HCEC 1CT (cell line): ENCODE measurements around the gene MTTP.

Source experiments
- DNase-seq: peaks from one replicate; pipeline ENCODE4 v3.0.0-alpha.2; 2017

Gene MTTP

DNA sequence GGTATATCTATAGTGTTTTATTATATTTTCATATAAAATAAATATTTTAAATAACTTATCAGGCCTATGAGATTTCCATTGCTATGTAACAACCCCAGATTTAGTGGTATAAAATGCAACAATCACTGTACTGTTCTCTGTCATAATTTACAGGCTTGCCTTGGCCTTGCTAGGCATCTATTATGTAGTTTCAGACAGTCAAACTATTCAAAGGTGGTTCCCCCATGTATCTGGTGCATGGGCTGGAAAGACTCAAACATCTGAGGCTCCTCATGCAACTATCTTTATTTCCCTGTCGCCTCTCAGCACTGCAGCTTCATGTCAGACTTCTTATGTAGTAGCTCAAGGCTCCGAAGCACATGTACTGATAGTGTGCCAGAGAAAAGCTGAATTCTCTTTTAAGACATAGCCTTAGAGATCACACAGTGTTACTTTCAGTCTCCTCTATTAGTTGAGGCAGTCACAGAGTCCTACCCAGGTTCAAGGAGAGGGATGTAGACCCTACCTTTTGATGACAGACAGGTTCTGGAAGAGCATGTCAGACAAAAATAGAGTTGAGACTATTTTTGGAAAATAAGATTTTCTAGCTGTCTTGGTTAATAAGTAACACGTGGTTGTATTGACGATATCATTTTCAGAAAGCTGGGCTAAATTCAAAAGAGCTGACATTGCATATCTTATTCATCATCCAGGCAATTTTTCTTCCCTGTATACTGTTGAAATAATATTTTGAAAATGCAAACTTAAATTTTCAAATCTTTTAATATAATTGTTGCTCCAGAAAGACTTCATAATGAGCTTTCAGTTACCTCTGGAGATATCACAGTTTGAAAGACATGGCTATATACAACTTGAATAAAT lies 19.4 kb downstream of the MTTP start:
- DNase-seq, result no peak

DNA sequence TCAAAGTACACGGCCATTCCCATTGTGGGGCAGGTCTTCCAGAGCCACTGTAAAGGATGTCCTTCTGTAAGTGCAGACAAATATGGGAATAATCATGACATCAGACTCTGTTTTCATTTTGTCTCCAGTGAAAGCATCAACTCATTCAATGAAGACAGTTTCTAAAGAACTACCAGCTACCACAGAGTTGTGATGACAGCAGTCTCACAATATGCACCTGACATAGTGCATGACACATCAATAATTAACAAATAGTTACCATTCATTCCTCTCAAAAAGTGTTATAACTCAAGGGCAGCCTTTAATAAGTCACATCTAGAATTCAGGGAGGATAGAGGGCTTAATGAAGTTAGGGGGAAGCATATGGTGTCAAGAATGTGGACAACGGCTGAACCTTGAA lies 20.2 kb downstream of the MTTP start:
- DNase-seq, result no peak

DNA sequence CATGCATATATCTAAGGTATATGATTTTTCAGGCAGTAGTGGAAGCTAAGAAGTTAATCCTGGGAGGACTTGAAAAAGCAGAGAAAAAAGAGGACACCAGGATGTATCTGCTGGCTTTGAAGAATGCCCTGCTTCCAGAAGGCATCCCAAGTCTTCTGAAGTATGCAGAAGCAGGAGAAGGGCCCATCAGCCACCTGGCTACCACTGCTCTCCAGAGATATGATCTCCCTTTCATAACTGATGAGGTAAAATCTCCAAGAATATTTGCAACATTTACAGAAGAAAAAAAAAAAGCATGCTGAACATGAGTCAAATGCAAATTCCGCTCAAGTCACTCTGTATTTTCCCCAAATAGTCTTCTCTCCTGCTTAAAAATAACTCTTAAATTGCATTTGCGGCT lies 32.1 kb downstream of the MTTP start:
- DNase-seq, result no peak

DNA sequence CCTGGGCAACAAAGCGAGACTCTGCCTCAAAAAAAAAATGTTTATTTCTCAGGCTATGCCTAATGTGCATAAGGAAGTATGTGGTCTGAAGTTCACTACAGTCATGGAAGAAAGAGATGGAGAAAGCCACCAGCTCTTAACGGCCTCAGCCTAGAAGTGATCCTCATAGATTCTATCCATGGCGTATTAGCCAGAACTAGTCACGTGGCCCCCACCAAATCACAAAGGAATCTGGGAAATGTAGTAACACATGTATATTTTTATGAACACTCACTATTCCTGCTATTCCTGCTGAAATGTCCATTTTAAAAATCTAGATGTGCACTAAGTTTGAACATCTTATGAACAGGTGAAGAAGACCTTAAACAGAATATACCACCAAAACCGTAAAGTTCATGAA lies 33.8 kb downstream of the MTTP start:
- no peak for DNase-seq

DNA sequence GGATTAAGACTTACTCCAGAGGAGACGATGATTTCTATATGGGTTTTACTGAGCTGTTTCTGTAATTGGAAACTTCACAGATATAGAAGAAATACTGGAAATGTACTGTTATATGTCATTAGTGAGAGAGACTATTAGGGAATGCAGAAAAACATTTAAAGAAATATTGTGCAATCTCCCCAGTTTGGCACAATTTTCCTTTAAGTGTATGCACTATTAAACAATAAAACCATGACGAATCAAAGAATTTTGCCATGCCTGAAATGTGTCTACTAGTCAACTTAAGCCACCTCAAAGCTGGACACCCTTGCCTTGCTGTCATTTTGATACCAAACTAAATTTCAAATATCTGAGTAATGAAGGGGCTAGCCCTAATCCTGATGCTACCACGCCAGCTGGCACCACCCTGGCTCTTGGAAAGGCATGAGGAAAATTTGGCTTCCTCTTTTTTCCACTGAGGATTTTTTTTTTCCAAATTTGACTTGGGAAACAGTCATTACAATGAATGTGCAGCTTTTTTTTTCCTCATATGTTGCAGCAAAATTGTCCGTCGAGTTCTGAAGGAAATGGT lies 36.1 kb downstream of the MTTP start:
- DNase-seq, result no peak

DNA sequence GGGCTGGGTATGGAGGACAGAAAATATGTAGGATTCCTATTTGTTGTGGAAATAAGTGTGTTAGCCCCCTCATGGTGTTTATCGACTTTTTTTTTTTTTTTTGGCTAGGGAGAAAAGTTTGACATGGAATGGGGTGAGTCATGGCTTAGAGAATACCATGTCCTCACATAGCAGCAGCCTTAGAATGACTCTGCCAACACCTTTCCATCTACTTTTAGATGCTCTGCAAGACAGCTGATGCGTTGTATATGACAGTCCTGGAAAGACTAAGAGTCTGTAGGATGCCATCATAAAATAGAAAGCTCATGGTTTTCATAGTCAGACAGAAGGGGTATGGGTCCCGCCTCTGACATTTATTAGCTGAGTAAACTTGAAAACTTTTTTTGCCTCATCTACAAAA lies 37.7 kb downstream of the MTTP start:
- DNase-seq, result no peak

DNA sequence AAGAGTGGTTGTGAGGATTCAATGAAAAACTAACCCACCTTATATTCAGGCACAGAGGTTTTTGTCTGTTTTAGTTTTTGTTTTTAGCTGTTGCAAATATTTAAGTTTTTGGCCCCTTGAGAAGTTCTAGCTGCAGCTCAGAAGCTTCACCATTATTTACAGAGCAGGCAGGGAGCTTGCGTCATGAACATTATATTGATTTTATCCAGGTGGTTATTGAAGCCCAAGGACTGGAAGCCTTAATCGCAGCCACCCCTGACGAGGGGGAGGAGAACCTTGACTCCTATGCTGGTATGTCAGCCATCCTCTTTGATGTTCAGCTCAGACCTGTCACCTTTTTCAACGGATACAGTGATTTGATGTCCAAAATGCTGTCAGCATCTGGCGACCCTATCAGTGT lies 38.1 kb downstream of the MTTP start:
- DNase-seq, result no peak

DNA sequence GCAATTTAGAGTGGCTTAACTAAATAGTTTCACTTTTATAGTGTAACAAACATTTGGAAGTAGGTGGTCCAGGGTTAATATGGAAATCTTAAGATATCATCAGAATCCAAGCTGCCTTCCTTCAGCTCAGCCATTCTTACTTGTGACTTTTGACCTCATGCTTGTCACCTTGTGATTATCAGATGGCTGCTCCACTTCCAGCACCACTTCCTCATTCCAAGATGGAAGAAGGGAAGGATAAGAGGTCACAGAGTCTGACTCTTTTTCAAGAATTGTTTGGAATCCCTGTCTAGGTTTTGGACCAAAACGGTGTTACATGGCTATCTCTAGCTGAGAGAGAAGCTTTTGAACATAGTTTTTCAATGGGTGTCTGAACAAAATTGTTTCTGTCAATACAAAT lies 39.9 kb downstream of the MTTP start:
- no peak for DNase-seq

DNA sequence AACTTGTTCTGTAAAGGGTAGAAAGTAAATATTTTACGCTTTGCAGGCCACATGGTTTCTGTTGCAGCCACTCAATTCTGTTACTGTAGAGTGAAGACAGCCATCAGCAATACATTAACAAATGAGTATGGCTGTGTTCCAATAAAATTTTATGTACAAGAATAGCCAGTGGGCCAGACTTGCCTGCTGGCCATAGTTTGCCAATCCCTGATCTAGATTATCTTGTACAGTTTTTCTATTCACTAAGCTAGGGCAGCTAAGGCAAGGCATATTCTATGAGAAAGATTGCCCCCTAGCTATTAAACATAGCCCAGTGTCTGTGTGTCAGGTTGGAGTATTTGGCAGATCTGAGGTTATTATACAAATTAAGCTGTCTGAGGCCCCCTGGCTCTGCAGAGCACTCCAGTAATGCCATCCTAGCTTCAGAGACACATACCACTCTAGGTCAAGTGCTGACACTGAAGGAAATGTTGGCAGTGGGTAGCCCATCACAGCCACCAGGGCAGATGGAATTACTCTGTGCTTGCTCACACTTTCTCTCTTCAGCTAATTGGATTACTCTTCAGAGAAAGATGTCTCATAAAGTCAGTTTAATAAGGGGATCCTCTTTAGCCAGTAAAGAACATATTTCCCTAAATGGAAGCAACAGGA lies 40.7 kb downstream of the MTTP start:
- no peak for DNase-seq

DNA sequence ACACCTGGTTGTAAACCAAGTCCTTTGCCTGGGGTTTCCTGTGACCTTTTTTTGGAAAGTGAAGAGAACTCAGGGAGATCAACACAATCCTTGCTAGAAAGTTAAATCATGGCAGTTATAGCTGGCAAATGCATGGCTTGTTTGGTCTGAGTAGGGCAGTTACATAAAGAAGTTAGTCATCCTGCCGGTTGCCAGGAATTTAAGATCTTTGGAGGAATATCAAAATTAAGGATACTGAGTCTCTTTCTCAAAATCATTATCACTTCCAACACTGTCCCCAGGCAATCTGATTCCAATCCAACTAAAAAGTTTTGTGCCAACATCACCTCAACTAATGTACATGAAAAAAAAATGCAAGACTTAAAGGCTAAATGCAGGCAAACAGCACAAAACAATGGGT lies 42.8 kb downstream of the MTTP start:
- no peak for DNase-seq

DNA sequence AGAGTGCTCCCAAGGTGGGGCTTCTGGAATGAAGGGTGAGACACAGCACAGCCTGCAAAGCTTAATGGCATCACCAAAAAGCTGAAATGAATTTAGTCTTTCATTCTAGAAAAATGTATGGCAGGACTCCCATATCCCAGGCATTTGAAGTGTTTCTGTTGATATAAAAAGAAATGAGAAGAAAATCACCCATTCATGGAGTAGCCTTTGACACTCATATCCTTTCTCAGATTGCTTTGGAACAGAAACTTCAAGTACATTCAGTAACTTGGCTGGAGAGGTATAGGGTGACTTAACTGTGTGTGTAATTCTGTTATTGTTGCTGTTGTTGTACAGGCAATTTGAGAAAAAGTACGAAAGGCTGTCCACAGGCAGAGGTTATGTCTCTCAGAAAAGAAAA lies 47.7 kb downstream of the MTTP start:
- DNase-seq, result no peak

DNA sequence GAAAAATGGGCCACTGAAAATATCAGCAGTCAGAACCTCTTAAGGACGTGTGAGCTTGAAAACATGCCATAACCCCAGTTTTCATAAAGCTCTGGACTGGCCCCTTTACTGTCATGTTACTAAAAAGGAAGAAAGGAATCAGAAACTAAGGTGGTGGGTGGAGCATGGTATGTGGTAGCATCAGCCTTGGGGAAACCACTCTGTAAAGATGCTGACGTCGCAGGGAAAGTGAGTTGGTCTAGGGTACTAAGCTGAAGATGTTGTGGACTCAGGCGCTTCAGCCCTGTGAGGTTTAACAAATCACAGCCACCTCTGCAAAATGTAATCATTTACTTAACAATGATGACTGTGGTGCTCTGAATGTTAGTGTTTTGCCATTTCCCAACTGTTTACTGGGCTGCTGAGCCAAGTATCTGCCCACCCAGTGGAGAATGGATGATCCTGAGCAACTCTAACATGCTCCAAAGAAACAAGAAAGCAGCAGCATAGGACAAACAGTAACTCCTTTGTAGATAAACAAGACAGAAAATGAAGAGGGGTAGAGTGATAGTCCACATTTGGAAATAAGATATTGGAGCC lies 49.6 kb downstream of the MTTP start:
- no peak for DNase-seq

DNA sequence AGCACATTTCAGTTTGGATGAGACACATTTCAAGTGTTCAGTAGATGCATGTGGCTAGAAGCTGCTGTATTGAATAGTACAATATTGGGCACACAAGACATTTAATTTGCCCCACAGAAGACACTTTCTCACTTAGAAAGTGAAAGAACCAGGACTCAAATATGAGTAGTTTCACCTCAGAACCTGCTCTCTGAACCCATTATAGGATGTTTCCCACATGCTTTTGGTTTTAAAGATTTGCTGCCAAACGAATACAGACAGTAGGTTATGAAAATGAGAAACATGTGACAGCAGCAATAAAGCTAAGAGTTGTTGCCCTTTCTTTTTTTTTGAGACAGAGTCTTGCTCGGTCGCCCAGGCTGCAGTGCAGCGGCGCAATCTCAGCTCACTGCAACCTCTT lies 50.7 kb downstream of the MTTP start:
- no peak for DNase-seq

DNA sequence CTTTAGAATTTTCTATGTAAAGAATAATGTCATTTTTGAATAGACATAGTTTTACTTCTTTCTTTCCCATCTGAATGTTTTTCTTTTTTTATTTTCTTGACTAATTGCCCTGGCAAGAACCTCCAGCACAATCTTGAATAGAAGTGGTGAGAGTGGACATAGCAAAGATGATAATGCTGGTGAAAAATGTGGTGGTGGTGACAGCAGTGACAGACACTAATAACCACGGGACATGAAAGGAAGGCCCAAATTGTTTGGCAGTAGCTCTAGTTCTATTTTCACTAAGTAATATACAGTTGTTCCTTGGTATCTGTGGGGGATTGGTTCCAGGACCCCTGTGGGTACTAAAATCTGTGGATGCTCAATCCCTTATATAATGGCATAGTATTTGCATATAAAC lies 53.4 kb downstream of the MTTP start:
- DNase-seq, result no peak

DNA sequence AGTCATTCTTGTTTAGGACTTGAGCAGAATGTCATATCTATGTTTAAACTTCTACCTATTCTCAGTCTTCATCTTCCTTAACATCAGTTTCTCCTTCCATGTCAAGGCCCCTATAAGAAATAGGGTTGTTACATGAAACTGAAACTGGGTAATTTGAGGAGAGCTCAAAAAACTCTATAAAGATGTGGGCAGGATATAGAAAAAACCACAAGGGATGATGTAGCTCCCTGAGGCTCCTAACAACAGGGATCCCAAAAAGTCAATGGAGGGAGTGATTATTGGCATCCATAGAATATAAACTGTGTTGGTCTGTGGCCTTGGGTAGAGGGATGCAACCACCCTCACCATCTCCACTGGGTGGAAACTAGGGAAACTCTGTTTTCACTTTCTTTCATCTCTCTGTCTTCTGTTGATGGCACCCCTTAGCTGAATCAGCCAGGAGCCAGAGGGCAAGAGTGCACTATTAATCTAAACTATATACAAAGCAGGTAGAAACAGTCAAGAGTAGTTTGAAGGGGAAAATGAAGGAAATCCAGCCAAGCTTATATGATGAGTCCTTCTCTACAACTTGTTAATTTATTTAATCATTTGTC lies 55.4 kb downstream of the MTTP start:
- no peak for DNase-seq

DNA sequence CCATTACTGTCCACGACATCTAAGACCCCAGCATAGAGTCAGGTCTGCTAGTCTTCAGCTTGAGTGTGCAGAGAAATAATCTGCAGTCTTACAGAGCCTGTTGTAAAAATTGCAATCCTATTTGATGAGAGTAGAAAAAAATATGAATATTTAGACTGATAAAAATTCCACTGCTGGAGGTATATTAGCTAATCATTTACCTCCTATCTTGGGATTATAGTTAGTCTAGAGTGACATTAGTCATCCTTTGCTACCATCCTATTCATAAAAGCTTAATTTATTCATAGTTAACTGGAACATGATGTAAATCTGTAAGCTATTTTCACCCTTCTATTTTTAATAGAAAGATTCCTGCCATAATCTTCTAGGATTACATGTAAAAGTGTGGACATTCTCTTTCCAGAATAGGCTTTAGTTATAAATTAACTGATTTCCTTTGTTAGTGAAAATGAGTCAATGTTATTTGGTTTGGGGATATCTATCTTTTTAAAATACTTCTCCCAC lies 56.3 kb downstream of the MTTP start:
- DNase-seq, result no peak

DNA sequence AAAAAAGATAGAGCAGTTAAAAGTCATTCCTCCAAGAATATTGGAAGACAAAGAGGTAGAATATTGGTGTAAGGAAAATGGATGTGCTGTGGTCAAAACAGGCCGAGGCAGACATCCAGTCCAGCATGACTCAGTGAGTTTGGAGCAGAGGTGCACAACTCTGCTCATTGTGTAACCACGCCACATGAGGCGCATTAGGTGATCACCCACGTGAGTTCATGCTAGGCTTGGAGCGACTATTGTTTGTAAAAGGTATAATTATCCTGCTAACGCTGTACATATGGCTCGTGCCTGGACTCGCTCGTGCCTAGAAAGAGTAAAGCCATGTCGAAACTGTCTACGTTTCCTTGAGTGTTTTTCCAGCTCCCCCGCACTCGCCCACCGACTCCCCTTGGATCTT lies 59.1 kb downstream of the MTTP start:
- no peak for DNase-seq

DNA sequence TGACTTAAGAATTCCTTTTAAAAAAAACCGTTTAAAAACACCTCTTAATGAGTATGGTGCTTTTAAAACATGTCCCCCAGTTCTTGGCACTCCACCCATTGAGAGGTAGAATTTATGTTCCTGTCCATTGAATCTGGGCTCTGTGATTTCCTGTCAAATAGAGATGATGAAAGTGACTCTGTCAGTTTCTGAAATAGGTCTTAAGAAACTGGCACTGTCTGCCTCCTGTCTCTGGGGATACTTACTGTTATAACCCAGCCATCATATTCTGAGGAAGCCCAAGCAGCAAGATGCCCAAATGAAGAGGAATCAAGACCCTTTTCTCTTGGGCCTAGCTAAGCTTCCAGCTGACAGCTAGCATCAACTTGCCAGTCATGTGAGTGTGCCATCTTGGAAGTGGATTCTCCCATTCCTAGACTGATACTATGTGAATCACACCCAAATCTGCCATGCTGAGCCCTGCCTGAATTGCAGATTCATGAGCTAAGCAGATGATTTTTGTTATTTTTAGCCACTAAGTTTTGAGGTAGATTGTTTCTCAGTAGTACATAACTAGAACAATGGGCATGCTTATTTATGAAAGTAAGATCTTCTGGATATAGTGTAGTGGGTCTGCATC lies 60.2 kb downstream of the MTTP start:
- DNase-seq, result no peak

DNA sequence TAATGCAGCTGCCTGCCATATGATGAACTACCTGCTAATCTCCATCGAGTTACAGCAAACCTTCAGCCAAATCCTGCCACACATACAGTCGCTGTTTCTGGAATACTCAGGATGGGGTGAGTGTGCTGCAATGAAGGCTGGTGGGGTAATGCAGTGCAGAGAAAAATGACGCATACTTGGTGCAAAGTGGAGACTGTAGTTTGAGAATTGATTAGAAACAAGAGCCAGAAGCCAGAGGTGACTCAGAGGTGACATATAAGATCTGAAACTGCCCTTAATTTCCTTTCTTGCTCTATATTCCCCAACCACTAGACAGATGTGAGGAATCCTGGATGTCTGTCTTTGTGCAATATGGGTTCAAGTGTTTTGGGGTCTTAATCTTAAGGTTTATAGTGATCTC lies 61.0 kb downstream of the MTTP start:
- DNase-seq, result no peak

DNA sequence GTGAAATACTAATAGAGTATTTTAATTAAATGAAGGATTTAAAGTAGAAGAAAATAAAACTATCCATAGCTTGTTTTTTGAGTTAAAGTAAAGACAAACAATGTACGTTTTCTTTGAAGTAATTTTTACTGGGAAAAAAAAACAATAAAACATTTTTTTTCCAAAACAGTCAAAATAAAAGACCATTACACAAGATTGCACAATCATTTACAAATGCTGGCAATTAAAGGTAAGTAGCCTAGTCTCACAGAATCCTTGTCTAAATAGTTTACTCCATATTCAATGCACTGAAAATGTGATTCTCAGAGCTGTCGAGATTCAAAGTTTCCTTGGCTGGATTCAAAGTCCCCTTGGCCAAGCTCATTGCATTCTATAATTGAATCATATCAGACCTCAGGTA lies 61.8 kb downstream of the MTTP start:
- no peak for DNase-seq

DNA sequence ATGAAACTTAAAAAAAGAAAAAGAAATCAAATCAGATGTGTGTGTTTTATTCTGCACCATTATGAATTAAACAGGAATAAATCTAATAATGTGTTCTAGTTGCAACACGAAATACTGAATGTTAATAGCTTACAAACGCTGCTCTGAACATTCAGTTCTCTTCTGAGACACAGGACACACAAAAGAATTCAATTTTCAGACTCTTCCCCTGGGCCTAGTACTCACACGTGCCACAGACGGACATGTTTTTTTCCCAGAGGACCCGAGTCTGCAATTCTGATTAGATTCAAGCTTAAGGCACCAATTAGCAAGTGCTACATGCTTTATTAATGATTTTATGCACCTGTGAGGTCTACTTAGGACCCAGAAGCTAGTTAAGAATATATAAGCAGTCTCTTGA lies 62.5 kb downstream of the MTTP start:
- no peak for DNase-seq

DNA sequence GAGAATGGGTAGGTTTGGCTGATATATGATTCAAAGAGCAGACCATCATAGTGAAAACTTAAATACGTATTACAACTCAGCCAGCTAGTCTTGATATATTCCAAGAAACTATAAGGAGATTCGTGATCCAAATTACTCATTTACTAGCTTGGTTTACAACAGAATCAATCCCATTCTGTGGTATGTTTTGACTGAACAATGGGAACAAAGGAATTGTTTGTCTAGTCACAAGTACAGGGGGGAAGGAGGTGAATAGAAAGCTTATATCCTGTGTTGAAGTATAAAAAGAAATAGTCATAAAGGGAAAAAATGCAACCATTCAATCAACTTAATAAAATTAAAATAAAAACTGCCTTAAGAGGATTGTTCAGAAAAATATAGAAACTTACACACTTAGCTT lies 66.1 kb downstream of the MTTP start:
- no peak for DNase-seq
